Memory B cell (primary cell): Measurements from ENCODE around the gene ATP8B4.

Experiments
- ATAC-seq: fragments of 150-1000 bp; cut with Tn5 transposase; 2 replicates; pipeline ENCODE4 v1.10.0; 2021; ENCODE audit warnings: low read depth, mild to moderate bottlenecking, moderate library complexity
- DNase-seq, 2 donors: peaks; one replicate each; pipeline ENCODE4 v3.0.0; 2022; ENCODE audit warnings: low spot score in 2 of 2
- H3K27ac Mint-ChIP-seq: one replicate; pipeline ENCODE4 v1.8.0; 2022; ENCODE audit warnings: mild to moderate bottlenecking, moderate library complexity, mixed read lengths
- H3K27me3 Mint-ChIP-seq: one replicate; pipeline ENCODE4 v1.8.0; 2022; ENCODE audit warnings: mixed read lengths
- H3K36me3 Mint-ChIP-seq: one replicate; pipeline ENCODE4 v1.8.0; 2022; ENCODE audit warnings: mild to moderate bottlenecking, mixed read lengths
- H3K4me1 Mint-ChIP-seq: one replicate; pipeline ENCODE4 v1.8.0; 2022; ENCODE audit warnings: mixed read lengths
- H3K4me3 Mint-ChIP-seq: one replicate; pipeline ENCODE4 v1.8.0; 2022; ENCODE audit warnings: mild to moderate bottlenecking, moderate library complexity, mixed read lengths
- H3K9me3 Mint-ChIP-seq: one replicate; pipeline ENCODE4 v1.8.0; 2022; ENCODE audit warnings: mixed read lengths

The ATP8B4 gene

DNA sequence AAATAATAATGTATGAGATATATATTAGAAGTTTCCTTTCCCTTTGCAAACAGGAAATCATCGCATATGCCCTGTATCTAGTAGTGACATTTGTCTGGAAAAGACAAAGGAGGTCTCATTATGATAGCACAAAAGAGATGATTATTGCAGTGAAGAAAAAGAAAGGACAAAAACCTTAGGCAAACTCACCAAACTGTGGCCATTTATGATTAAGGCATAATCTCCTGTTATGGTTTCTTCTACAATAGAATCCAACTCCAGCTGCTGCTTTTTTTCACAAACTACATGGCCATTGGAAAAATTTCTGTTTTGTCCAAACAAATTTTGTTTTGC lies 218.2 kb downstream of the ATP8B4 start:
- no peak overlapping the region for H3K4me3 Mint-ChIP-seq
- H3K4me1 Mint-ChIP-seq: no peaks in the 10 kb centered on the region
- no peaks in the 10 kb centered on the region for H3K9me3 Mint-ChIP-seq
- H3K27me3 Mint-ChIP-seq: no peaks in the 10 kb centered on the region
- DNase-seq (no peak), ATAC-seq (no peak)
- H3K27ac Mint-ChIP-seq: no peak overlapping the region
- H3K36me3 Mint-ChIP-seq: no peaks in the 10 kb centered on the region

DNA sequence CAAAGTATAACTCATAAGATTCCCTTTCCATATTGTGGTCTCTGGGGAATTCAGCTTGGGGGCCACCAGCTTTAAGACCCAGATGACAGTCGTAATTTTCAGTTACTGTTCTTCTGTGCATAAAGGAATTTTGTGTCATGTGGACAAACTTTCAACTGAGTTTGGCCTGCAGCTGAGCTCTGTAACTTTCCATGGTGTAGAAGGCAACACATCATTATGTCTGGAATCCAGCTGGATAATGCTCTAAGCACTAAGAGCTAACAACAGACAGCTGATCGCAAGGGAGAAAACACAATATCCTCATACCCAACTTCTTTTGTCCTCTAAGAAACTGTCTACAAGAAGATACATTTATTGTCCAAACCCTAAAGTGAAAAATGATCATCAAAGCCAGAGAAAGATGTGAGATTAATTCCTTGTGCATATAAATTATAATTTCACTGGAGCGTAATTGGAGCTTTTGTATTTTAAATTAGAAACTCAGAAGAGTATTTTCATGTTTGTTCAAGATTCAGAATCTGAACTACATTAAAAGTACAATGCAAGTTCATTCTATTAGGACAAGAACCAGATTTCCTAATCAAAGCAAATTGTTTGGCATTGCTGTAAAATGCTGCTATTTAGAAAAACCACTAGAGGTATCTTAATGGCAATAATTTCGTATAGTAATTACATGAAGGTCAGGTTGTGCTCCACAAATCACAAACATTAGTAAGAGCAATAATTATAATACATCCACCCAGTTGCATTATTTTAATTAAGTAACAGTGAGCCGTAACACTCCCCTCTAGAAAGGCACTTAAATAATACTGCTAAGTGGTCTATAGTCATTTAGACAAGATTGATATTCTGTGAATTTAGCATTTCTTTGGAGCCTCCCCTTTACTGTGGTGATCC lies 218.8 kb downstream of the ATP8B4 start:
- Mint-ChIP-seq H3K36me3 (no peaks in the 10 kb centered on the region), H3K27ac (no peak overlapping the region), H3K27me3 (no peaks in the 10 kb centered on the region), H3K9me3 (no peaks in the 10 kb centered on the region), H3K4me3 (no peak overlapping the region), H3K4me1 (no peaks in the 10 kb centered on the region)
- DNase-seq (no peak), ATAC-seq (no peak)

DNA sequence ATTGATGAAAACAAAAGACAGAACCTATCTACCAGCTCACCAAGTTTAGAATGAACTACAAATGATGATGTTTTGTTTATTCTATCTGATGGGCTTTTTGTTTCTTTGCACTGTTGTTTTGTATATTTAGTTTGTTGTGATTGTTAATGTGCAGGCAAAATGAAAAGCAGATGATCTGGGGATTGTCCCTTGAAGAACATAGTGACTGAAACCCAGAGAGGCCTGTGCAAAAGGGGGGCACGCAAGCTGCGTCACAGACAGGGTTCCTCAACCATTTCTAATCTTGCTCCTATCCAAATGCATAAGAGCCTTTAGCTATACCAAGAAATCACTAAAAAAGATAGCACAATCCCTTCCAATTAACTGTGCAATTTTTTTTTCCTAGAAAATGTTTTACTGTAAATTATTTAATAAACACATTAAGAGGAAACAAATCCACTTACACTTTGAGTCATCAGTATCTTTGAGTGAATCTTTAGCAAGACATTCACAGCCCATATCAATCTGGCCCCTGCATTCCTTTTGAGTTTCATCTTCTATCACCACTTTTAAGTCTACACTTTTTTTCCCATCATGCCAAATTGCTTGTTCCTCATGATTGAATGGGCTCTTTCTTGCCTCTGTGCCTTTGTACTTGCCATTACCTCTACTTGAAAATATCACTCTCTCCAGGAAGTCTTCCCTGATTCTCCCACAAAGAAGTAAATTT lies 220.3 kb downstream of the ATP8B4 start:
- DNase-seq: no peak
- H3K36me3 Mint-ChIP-seq: no peaks in the 10 kb centered on the region
- H3K27ac Mint-ChIP-seq: no peak overlapping the region
- no peaks in the 10 kb centered on the region for H3K4me1 Mint-ChIP-seq
- no peak overlapping the region for H3K4me3 Mint-ChIP-seq
- ATAC-seq: no peak
- H3K9me3 Mint-ChIP-seq: no peaks in the 10 kb centered on the region
- H3K27me3 Mint-ChIP-seq: no peaks in the 10 kb centered on the region

DNA sequence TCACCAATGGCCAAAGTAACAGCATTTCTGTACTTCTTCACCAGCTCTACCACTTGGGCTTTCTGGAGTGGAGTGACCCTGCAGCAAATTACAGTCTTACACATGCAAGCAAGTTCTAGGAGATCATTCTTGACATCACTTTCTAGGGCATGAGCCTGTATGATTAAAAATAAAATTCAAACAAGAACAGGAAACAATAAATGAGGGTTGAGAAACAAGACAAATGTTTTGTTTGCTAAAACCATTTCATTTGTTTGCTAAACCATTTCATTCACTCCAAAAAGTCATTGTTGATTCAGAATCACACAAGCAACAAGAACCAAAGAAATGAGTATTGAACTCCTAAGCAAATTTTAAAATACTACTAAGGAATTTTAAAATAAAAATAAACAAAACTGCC lies 220.9 kb downstream of the ATP8B4 start:
- Mint-ChIP-seq H3K27me3 (no peaks in the 10 kb centered on the region), H3K4me3 (no peak overlapping the region), H3K36me3 (no peaks in the 10 kb centered on the region), H3K4me1 (no peaks in the 10 kb centered on the region), H3K9me3 (no peaks in the 10 kb centered on the region), H3K27ac (no peak overlapping the region)
- no peak for DNase-seq
- ATAC-seq: no peak

DNA sequence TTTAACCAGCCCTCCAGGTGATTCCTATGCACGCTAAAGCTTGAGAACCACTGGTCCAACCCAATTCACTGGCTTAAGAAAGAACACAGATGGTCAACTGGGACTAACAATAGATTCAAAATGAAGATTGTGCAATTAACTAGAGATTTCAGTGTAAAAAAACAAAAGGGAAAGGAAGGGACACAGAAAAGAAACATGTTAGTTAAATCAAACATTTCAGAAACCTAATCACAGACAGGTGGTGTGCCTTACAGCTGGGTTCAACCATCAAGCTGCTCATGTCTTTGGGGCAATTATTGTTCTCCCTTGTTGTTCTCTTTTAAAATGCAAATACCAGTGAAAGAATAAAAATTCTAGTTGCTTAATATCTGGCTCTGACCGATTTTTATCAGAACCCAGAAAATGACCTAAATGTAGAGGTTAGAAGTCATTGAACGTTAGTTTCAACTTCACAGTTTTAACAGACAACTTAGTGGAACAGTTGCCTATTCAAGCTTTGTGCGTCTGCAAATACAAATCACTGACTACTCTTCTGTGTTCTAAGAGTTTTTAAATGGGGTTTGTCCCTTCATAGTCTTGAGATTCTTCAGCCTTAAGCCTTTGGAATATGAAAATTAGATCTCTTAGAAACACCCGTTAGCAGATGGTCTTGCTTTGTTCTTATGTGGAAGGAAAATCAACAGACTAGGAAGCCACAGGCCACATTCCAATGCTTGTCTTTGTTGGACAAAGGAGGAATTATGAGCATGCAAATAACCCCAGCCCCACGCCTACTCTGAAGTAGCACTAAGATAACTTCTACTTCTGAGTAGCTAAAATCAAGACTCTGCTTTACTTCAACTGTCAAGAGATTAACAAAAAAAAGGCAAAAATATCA lies 223.4 kb downstream of the ATP8B4 start:
- ATAC-seq (no peak), DNase-seq (no peak)
- no peak overlapping the region for H3K27ac Mint-ChIP-seq
- no peak overlapping the region for H3K4me3 Mint-ChIP-seq
- no peaks in the 10 kb centered on the region for H3K4me1 Mint-ChIP-seq
- H3K36me3 Mint-ChIP-seq: no peaks in the 10 kb centered on the region
- H3K9me3 Mint-ChIP-seq: no peaks in the 10 kb centered on the region
- H3K27me3 Mint-ChIP-seq: no peaks in the 10 kb centered on the region

DNA sequence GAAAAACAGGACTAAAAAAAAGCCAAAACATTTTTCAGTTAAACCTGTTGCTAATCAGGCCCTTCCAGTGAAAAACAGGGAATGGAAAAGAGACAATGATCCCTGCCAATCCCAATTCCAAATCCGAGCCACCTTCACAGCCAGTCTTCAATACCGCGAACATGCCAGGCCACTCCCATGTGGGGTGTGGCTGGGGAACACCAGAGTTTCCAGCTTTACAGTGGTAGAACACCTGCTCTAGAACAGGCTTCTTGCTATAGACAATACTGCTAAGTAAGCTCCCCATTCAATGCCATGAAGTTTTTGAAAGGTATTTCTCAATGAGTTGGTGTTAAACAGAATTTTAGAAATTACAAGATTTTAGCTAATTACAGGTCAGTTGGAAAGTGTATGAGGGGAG lies 228.3 kb downstream of the ATP8B4 start:
- no peaks in the 10 kb centered on the region for H3K36me3 Mint-ChIP-seq
- H3K9me3 Mint-ChIP-seq: no peaks in the 10 kb centered on the region
- H3K4me3 Mint-ChIP-seq: no peak overlapping the region
- no peaks in the 10 kb centered on the region for H3K4me1 Mint-ChIP-seq
- no peaks in the 10 kb centered on the region for H3K27me3 Mint-ChIP-seq
- no peak for ATAC-seq
- H3K27ac Mint-ChIP-seq: no peak overlapping the region
- DNase-seq: no peak

DNA sequence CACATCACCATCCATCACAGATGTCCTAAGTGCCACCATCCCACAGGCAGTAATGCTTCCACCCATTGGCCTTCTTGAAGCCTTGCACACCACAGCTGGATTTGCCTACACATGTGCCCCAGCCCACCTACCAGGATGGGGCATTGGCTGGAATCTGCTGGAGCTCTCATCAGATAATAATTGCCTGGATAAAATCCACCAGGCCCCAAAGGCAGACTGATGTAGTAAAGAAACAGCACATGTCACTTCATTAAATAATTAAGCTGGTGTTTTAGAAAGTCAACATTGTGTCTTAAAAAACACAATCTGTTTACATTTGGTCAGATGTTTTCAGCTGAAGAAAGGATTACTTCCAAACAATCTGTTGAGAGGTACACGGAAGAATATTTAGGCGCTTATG lies 229.5 kb downstream of the ATP8B4 start:
- H3K4me1 Mint-ChIP-seq: no peaks in the 10 kb centered on the region
- DNase-seq: no peak
- H3K27ac Mint-ChIP-seq: no peak overlapping the region
- H3K4me3 Mint-ChIP-seq: no peak overlapping the region
- H3K9me3 Mint-ChIP-seq: no peaks in the 10 kb centered on the region
- no peaks in the 10 kb centered on the region for H3K36me3 Mint-ChIP-seq
- ATAC-seq: no peak
- H3K27me3 Mint-ChIP-seq: no peaks in the 10 kb centered on the region

DNA sequence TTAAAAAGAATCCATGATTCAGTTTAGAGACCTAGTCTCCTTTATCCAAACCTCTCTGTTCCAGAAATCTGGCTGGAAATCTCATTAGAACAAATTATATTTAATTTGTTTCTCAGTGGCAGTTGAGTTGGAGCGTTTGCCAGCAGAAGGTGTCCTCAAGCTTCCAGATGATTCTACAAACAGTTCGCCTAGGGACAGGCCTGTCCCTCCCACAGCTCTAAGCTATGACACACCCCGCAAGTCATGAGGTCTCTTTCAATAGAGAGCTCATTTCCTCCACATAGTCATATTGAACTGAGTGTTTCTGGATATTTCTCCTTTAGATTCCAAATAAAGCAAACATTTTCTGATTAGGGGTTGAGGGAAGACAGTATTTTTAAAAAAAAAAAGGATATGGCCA lies 230.3 kb downstream of the ATP8B4 start:
- no peaks in the 10 kb centered on the region for H3K9me3 Mint-ChIP-seq
- no peak overlapping the region for H3K27ac Mint-ChIP-seq
- no peak overlapping the region for H3K4me3 Mint-ChIP-seq
- H3K4me1 Mint-ChIP-seq: no peaks in the 10 kb centered on the region
- DNase-seq: no peak
- no peaks in the 10 kb centered on the region for H3K27me3 Mint-ChIP-seq
- H3K36me3 Mint-ChIP-seq: no peaks in the 10 kb centered on the region
- ATAC-seq: no peak

DNA sequence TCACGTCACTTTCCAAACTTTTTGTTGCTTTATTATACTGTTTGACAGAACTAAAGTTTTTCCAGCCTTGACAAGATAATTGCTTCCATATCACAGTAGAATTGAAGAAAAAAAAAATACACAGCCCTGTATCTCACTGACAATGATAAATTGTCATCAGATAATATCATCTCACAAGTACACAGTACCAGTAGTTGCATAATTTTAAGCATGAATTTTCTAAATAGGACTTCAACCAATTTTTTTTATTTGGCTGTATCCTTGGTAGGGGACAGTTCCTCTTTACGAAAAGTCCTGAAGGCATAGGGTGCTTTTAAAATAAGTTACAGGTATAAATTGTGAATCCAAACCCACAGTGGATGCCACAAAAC lies 230.7 kb downstream of the ATP8B4 start:
- H3K36me3 Mint-ChIP-seq: no peaks in the 10 kb centered on the region
- no peaks in the 10 kb centered on the region for H3K27me3 Mint-ChIP-seq
- H3K4me1 Mint-ChIP-seq: no peaks in the 10 kb centered on the region
- no peak overlapping the region for H3K4me3 Mint-ChIP-seq
- DNase-seq: no peak
- ATAC-seq: no peak
- H3K9me3 Mint-ChIP-seq: no peaks in the 10 kb centered on the region
- no peak overlapping the region for H3K27ac Mint-ChIP-seq

DNA sequence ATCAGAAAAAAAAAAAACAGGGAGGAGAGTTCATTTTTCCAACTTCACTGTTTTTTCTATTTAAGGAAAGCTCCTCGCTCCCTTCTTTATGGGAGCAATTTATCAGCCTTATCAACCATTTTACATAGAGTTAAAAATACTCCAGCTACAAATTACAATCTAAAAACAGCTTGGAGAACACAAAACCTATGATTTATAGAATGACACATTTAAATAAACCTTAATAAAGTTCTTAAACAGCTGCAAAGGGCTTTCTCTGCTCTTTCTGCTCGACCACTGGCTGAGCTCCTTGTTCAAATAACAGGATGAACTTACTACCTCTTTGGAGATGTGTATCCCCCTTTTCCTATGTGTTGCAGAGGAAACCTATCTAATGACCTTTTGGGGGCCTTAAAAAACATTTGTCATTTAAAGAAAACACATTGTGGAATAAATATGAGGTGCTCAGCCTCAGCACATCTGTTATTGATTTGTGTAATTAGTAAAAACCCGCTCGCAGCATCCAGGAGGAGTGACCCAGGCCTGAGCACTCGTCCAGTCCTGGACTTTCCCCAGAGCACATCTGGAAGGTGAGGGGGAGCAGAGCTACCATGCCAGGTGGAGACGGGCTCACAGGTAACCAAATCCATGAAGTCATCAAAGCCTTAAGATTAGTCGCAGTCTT lies 231.2 kb downstream of the ATP8B4 start:
- no peaks in the 10 kb centered on the region for H3K4me1 Mint-ChIP-seq

DNA sequence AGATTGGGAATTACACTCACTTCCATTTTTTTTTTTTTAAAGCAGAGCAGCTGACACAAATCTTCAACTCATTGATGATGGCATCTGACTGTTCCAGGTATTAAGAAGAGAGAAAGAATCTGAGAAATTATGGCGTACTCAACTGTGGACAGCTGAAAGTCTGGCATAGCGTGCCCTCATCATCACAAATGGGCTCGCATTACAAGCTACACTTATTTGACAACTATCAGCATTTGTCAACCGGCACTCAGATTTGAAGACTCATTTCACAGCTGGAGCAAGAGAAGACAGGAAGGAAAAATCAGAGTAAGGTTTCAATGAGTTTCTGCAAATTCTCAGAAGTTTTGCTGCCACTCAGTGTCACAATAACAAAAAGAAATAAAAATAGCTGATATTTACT lies 235.9 kb downstream of the ATP8B4 start:
- H3K9me3 Mint-ChIP-seq: no peaks in the 10 kb centered on the region
- H3K4me1 Mint-ChIP-seq: no peaks in the 10 kb centered on the region
- H3K4me3 Mint-ChIP-seq: no peak overlapping the region
- DNase-seq: no peak
- H3K27ac Mint-ChIP-seq: no peak overlapping the region
- H3K27me3 Mint-ChIP-seq: no peaks in the 10 kb centered on the region
- H3K36me3 Mint-ChIP-seq: no peaks in the 10 kb centered on the region
- no peak for ATAC-seq

More for the DNA sequence above, 231.2 kb downstream of the ATP8B4 start:
- no peaks in the 10 kb centered on the region for H3K9me3 Mint-ChIP-seq
- no peak for DNase-seq
- no peaks in the 10 kb centered on the region for H3K36me3 Mint-ChIP-seq
- H3K27me3 Mint-ChIP-seq: no peaks in the 10 kb centered on the region
- no peak overlapping the region for H3K4me3 Mint-ChIP-seq
- ATAC-seq: no peak
- H3K27ac Mint-ChIP-seq: no peak overlapping the region

DNA sequence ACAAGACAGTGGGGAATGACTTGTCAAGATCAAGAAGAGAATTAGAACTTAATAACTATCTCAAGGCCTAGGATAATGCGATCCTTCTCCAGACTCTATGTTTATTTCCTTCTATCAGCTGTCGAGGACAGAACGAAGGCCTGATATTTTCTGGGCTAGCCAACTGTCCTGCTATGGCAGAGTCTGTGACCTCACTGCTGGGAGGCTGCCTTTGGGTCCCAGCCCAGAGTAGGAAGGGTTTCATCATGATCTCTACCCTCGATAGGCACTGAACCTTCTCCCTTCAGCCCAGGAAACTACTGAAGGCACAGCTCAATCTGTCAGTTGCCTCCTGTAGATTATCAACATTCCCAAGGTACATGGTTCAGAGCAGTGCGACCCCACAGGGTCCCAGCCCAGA lies 237.2 kb downstream of the ATP8B4 start:
- H3K4me3 Mint-ChIP-seq: no peak overlapping the region
- H3K4me1 Mint-ChIP-seq: no peaks in the 10 kb centered on the region
- DNase-seq (no peak), ATAC-seq (no peak)
- H3K27ac Mint-ChIP-seq: no peak overlapping the region
- no peaks in the 10 kb centered on the region for H3K36me3 Mint-ChIP-seq
- H3K9me3 Mint-ChIP-seq: no peaks in the 10 kb centered on the region
- H3K27me3 Mint-ChIP-seq: no peaks in the 10 kb centered on the region

DNA sequence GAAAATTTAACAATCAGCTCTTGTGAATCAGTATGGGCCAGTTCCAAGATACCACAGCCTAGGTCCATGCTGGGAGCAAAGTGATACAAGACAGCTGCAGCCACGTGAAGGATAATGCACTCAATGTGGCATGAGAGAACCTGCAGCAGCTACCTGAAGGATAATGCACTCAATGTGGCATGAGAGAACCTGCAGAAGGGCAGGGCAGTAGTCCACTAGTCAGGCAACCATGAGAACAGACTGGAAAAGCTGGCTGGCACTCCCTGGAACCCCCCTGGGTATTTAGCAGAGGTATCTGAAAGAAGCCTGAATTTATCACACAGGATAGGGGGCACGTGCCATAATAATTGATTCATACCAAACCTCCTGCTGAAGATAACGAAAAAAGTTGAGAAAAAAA lies 237.6 kb downstream of the ATP8B4 start:
- Mint-ChIP-seq H3K27ac (no peak overlapping the region), H3K4me3 (no peak overlapping the region), H3K36me3 (no peaks in the 10 kb centered on the region), H3K27me3 (no peaks in the 10 kb centered on the region), H3K9me3 (no peaks in the 10 kb centered on the region), H3K4me1 (no peaks in the 10 kb centered on the region)
- ATAC-seq: no peak
- no peak for DNase-seq
